Measurements from ENCODE around the gene NXPH4.

GRCh38 chr12:57268264-57268663 lies 51.7 kb downstream of the NXPH4 start:
- TF ChIP-seq CTCF (IDR thresholded peaks at IDR 0.05) (no peak), POLR2A (IDR thresholded peaks at IDR 0.05) (no peak)
